ENCODE measurements around the gene LAMB3. TPM values are rescaled to one million over a fixed set of nuclear protein-coding genes. Genes with fewer than 3 reads are reported as not detected.
A peak's percentile ranks its signal among the peaks of the same experiment; 100 is the strongest.

LAMB3 gene
- total RNA-seq, 1 experiment from 2014 or later: 0.85 TPM

DNA sequence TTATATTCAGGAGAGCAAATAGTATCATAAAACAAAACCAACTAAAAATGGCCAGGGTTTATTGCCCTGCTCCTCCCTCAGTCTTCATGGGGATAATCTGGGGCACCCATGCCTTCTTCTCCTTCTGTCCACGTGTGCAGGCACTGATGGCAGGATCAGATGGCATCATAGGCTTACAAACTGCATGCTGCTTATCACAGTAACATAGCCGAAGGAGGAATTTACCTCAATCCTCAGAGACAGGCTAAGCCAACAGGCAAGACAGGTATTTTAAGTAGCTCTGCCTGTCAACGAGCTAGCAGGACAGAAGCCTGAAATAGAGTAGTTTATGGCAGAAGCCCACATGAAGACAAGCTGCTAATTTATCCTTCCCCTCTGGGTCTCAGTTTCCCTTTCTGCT is 9.4 kb downstream of the LAMB3 start (continued):
- TF ChIP-seq, protein P1, sequence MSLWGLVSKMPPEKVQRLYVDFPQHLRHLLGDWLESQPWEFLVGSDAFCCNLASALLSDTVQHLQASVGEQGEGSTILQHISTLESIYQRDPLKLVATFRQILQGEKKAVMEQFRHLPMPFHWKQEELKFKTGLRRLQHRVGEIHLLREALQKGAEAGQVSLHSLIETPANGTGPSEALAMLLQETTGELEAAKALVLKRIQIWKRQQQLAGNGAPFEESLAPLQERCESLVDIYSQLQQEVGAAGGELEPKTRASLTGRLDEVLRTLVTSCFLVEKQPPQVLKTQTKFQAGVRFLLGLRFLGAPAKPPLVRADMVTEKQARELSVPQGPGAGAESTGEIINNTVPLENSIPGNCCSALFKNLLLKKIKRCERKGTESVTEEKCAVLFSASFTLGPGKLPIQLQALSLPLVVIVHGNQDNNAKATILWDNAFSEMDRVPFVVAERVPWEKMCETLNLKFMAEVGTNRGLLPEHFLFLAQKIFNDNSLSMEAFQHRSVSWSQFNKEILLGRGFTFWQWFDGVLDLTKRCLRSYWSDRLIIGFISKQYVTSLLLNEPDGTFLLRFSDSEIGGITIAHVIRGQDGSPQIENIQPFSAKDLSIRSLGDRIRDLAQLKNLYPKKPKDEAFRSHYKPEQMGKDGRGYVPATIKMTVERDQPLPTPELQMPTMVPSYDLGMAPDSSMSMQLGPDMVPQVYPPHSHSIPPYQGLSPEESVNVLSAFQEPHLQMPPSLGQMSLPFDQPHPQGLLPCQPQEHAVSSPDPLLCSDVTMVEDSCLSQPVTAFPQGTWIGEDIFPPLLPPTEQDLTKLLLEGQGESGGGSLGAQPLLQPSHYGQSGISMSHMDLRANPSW (CRISPR knock-in tag; conservative IDR thresholded peaks at IDR 0.05; ENCODE audit: low read depth): no peak
- TF ChIP-seq ZNF317 (CRISPR knock-in tag; IDR thresholded peaks at IDR 0.05; ENCODE audit: borderline replicate concordance, low read depth) (no peak), TEAD1 (CRISPR knock-in tag; IDR thresholded peaks at IDR 0.05) (no peak)
- TF ChIP-seq, protein P2, sequence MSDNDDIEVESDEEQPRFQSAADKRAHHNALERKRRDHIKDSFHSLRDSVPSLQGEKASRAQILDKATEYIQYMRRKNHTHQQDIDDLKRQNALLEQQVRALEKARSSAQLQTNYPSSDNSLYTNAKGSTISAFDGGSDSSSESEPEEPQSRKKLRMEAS (CRISPR knock-in tag; IDR thresholded peaks at IDR 0.05): no peak
- TF ChIP-seq, protein P3, sequence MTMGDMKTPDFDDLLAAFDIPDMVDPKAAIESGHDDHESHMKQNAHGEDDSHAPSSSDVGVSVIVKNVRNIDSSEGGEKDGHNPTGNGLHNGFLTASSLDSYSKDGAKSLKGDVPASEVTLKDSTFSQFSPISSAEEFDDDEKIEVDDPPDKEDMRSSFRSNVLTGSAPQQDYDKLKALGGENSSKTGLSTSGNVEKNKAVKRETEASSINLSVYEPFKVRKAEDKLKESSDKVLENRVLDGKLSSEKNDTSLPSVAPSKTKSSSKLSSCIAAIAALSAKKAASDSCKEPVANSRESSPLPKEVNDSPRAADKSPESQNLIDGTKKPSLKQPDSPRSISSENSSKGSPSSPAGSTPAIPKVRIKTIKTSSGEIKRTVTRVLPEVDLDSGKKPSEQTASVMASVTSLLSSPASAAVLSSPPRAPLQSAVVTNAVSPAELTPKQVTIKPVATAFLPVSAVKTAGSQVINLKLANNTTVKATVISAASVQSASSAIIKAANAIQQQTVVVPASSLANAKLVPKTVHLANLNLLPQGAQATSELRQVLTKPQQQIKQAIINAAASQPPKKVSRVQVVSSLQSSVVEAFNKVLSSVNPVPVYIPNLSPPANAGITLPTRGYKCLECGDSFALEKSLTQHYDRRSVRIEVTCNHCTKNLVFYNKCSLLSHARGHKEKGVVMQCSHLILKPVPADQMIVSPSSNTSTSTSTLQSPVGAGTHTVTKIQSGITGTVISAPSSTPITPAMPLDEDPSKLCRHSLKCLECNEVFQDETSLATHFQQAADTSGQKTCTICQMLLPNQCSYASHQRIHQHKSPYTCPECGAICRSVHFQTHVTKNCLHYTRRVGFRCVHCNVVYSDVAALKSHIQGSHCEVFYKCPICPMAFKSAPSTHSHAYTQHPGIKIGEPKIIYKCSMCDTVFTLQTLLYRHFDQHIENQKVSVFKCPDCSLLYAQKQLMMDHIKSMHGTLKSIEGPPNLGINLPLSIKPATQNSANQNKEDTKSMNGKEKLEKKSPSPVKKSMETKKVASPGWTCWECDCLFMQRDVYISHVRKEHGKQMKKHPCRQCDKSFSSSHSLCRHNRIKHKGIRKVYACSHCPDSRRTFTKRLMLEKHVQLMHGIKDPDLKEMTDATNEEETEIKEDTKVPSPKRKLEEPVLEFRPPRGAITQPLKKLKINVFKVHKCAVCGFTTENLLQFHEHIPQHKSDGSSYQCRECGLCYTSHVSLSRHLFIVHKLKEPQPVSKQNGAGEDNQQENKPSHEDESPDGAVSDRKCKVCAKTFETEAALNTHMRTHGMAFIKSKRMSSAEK (CRISPR knock-in tag; IDR thresholded peaks at IDR 0.05; ENCODE audit: borderline replicate concordance): no peak

DNA sequence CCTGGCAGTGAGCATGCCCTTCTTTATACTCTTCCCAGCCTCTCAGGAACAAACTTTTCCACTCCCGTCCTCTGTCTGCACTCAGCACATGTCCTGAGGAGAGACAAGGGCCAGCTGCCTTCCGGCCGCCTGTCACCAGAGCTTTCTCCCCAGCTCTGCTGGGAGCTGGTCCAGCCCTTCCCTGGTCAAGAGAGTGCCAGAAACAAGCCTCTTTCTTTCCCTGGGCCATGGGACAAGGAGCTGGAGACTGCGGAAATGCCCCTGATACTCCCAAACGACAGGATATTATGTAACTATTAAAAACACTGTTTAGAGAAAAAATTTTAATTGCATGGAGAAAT is 10.4 kb downstream of the LAMB3 start:
- peaks cover 4% of the 10 kb centered on the region for H3K4me1 Mint-ChIP-seq
- H3K36me3 Mint-ChIP-seq: no peaks in the 10 kb centered on the region
- no peak overlapping the region for H3K4me3 Mint-ChIP-seq
- no peak overlapping the region for H3K27ac Mint-ChIP-seq
- ChIA-PET CTCF (interaction anchor here (0.7 to 2.4 kb wide), 8 partner anchors 11 to 75 kb away, joined by 3 to 10 read pairs (median 5); no protein-coding TSS in a partner anchor), POLR2A (no interaction called here)
- H3K27me3 Mint-ChIP-seq (ENCODE audit: low read depth): no peaks in the 10 kb centered on the region
- no peaks in the 10 kb centered on the region for H3K9me3 Mint-ChIP-seq
- DNase-seq (ENCODE audit: low spot score): no peak
- ATAC-seq: peak; percentile 34
- no peak for TF ChIP-seq HMGA2 (CRISPR knock-in tag; IDR thresholded peaks at IDR 0.05)
- no peak for TF ChIP-seq SMAD3 (CRISPR knock-in tag; IDR thresholded peaks at IDR 0.05; ENCODE audit: borderline replicate concordance)
- no peak for TF ChIP-seq ZNF416 (CRISPR knock-in tag; IDR thresholded peaks at IDR 0.05)
- TF ChIP-seq IRF2 (CRISPR knock-in tag; IDR thresholded peaks at IDR 0.05; ENCODE audit: borderline replicate concordance, low read depth): no peak

DNA sequence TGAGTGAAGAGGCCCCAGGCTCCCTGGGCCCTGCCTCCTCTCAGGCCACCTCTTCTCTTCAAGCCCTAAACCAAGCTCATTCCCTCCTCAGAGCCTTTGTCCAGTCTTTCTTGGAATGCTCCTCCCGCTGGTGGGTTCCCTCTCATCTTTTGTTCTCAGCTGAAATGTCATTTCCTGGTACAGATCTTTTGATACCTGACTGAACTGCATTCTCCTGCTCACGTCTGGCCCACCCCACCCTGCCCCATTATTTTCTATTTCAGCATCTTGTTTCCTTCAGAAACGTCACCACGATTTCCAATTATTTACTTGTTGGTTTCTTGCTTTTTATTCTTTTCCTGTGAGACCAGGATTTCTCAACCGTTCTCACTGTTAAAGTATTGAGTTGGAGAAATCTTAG is 16.4 kb downstream of the LAMB3 start:
- ATAC-seq: peak; percentile 47; the same call in 1 of the 2 replicates
- TF ChIP-seq, protein P4, sequence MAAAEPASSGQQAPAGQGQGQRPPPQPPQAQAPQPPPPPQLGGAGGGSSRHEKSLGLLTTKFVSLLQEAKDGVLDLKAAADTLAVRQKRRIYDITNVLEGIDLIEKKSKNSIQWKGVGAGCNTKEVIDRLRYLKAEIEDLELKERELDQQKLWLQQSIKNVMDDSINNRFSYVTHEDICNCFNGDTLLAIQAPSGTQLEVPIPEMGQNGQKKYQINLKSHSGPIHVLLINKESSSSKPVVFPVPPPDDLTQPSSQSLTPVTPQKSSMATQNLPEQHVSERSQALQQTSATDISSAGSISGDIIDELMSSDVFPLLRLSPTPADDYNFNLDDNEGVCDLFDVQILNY (CRISPR knock-in tag; IDR thresholded peaks at IDR 0.05): no peak
- TF ChIP-seq, protein P1 (CRISPR knock-in tag; conservative IDR thresholded peaks at IDR 0.05; ENCODE audit: low read depth): no peak
- TF ChIP-seq ZNF219 (CRISPR knock-in tag; IDR thresholded peaks at IDR 0.05; ENCODE audit: borderline replicate concordance): no peak
- TF ChIP-seq, protein P5, sequence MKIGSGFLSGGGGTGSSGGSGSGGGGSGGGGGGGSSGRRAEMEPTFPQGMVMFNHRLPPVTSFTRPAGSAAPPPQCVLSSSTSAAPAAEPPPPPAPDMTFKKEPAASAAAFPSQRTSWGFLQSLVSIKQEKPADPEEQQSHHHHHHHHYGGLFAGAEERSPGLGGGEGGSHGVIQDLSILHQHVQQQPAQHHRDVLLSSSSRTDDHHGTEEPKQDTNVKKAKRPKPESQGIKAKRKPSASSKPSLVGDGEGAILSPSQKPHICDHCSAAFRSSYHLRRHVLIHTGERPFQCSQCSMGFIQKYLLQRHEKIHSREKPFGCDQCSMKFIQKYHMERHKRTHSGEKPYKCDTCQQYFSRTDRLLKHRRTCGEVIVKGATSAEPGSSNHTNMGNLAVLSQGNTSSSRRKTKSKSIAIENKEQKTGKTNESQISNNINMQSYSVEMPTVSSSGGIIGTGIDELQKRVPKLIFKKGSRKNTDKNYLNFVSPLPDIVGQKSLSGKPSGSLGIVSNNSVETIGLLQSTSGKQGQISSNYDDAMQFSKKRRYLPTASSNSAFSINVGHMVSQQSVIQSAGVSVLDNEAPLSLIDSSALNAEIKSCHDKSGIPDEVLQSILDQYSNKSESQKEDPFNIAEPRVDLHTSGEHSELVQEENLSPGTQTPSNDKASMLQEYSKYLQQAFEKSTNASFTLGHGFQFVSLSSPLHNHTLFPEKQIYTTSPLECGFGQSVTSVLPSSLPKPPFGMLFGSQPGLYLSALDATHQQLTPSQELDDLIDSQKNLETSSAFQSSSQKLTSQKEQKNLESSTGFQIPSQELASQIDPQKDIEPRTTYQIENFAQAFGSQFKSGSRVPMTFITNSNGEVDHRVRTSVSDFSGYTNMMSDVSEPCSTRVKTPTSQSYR (CRISPR knock-in tag; IDR thresholded peaks at IDR 0.05): no peak
- TF ChIP-seq NR3C1 (CRISPR knock-in tag; conservative IDR thresholded peaks at IDR 0.05; ENCODE audit: low read depth): no peak
- no peak for TF ChIP-seq NR2C2 (CRISPR knock-in tag; IDR thresholded peaks at IDR 0.05)
- TF ChIP-seq, protein P6, sequence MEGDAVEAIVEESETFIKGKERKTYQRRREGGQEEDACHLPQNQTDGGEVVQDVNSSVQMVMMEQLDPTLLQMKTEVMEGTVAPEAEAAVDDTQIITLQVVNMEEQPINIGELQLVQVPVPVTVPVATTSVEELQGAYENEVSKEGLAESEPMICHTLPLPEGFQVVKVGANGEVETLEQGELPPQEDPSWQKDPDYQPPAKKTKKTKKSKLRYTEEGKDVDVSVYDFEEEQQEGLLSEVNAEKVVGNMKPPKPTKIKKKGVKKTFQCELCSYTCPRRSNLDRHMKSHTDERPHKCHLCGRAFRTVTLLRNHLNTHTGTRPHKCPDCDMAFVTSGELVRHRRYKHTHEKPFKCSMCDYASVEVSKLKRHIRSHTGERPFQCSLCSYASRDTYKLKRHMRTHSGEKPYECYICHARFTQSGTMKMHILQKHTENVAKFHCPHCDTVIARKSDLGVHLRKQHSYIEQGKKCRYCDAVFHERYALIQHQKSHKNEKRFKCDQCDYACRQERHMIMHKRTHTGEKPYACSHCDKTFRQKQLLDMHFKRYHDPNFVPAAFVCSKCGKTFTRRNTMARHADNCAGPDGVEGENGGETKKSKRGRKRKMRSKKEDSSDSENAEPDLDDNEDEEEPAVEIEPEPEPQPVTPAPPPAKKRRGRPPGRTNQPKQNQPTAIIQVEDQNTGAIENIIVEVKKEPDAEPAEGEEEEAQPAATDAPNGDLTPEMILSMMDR (IDR thresholded peaks at IDR 0.05): no peak
- TF ChIP-seq, protein P7, sequence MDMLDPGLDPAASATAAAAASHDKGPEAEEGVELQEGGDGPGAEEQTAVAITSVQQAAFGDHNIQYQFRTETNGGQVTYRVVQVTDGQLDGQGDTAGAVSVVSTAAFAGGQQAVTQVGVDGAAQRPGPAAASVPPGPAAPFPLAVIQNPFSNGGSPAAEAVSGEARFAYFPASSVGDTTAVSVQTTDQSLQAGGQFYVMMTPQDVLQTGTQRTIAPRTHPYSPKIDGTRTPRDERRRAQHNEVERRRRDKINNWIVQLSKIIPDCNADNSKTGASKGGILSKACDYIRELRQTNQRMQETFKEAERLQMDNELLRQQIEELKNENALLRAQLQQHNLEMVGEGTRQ (CRISPR knock-in tag; IDR thresholded peaks at IDR 0.05): no peak

More for the DNA sequence above, 16.4 kb downstream of the LAMB3 start:
- Mint-ChIP-seq H3K4me1 (peaks cover 20% of the 10 kb centered on the region), H3K9me3 (no peaks in the 10 kb centered on the region), H3K36me3 (no peaks in the 10 kb centered on the region), H3K4me3 (no peak overlapping the region), H3K27me3 (ENCODE audit: low read depth) (no peaks in the 10 kb centered on the region; the same call in 1 of the 2 replicates), H3K27ac (no peak overlapping the region)
- POLR2A ChIA-PET: interaction anchor here (0.9 kb wide), 1 partner anchor 121 kb away, joined by 6 read pairs; no protein-coding TSS in a partner anchor
- CTCF ChIA-PET: interaction anchor here (0.8 to 2.1 kb wide), 8 partner anchors 8 to 87 kb away, joined by 3 to 12 read pairs (median 4); partner anchors contain the start of genes CAMK1G and LAMB3
- DNase-seq (ENCODE audit: low spot score): no peak
